Upper lobe of right lung (tissue), 1 donor: ENCODE data around the gene SSPN. TPM values are rescaled to one million over a fixed set of nuclear protein-coding genes. Genes with fewer than 3 reads are reported as not detected.

Experiments used
- ATAC-seq: fragments of 200-7000 bp; cut with Tn5 transposase; one replicate; pipeline ENCODE4 v1.9.1; 2020; ENCODE audit warnings: mild to moderate bottlenecking, moderate library complexity
- DNase-seq: peaks from one replicate; pipeline ENCODE4 v3.0.0-alpha.2; 2020
- H3K27ac ChIP-seq: fragments of 200-600 bp; one replicate; pipeline ENCODE4 v1.8.0; 2022
- H3K27me3 ChIP-seq: fragments of 200-600 bp; one replicate; pipeline ENCODE4 v1.8.0; 2022; ENCODE audit warnings: mild to moderate bottlenecking
- H3K36me3 ChIP-seq: fragments of 200-600 bp; one replicate; pipeline ENCODE4 v1.8.0; 2022
- H3K4me1 ChIP-seq: fragments of 200-600 bp; one replicate; pipeline ENCODE4 v1.8.0; 2022
- H3K4me3 ChIP-seq: fragments of 200-600 bp; one replicate; pipeline ENCODE4 v1.8.0; 2022; ENCODE audit warnings: mild to moderate bottlenecking
- H3K9me3 ChIP-seq: fragments of 200-600 bp; one replicate; pipeline ENCODE4 v1.8.0; 2022
- intact Hi-C: fragments of 100-400 bp; cut with DNase I; formaldehyde crosslinking; loops from one replicate; pipeline ENCODE4 v1.11.0; 2022
- total RNA-seq: library from RNA; stranded (reverse); fragmentation: NEBNext Ultra II Directional; extraction: Animal tissue kit (Norgen Biotek cat#: 25700); gene quantifications from one replicate; pipeline ENCODE4 v1.2.1, GENCODE V29; 2021
- TF ChIP-seq, protein P1 (sequence below): fragments of 200-600 bp; IDR thresholded peaks from one replicate; pipeline ENCODE4 v1.8.0; 2022; ENCODE audit warnings: antibody characterized with exemption
- donor health status: DM: no; HTN: yes; CAD: no; lungs with severe emphysema.

SSPN gene
- total RNA-seq, 1 donor from 2014 or later = 15.6 TPM

DNA sequence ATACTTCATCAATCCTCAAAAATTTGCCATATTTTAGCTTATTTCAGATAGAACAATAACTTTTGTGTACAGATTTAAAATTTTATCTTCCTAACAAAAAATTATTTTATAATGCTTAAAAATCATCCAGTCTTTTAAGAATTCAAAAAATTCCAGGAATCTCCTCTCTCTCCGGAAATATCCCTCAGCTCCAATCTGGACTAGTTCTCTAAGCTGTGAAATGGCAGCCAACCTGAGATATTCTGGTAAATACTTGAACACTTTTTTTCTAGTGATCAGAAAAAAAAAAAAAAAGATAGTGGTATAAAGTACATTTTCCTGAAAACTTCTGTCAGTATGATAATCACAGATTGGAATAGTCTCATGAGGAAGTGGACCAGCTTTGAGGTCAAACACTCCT lies 57.6 kb downstream of the SSPN start:
- H3K4me1 ChIP-seq = no peaks in the 10 kb centered on the region
- TF ChIP-seq, protein P1, sequence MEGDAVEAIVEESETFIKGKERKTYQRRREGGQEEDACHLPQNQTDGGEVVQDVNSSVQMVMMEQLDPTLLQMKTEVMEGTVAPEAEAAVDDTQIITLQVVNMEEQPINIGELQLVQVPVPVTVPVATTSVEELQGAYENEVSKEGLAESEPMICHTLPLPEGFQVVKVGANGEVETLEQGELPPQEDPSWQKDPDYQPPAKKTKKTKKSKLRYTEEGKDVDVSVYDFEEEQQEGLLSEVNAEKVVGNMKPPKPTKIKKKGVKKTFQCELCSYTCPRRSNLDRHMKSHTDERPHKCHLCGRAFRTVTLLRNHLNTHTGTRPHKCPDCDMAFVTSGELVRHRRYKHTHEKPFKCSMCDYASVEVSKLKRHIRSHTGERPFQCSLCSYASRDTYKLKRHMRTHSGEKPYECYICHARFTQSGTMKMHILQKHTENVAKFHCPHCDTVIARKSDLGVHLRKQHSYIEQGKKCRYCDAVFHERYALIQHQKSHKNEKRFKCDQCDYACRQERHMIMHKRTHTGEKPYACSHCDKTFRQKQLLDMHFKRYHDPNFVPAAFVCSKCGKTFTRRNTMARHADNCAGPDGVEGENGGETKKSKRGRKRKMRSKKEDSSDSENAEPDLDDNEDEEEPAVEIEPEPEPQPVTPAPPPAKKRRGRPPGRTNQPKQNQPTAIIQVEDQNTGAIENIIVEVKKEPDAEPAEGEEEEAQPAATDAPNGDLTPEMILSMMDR = no peak
- DNase-seq (no peak), ATAC-seq (no peak)
- intact Hi-C loops = no loop called here
- H3K27ac ChIP-seq = no peak overlapping the region
- H3K4me3 ChIP-seq = no peak overlapping the region
- no peaks in the 10 kb centered on the region for H3K9me3 ChIP-seq
- no peaks in the 10 kb centered on the region for H3K27me3 ChIP-seq
- no peaks in the 10 kb centered on the region for H3K36me3 ChIP-seq

DNA sequence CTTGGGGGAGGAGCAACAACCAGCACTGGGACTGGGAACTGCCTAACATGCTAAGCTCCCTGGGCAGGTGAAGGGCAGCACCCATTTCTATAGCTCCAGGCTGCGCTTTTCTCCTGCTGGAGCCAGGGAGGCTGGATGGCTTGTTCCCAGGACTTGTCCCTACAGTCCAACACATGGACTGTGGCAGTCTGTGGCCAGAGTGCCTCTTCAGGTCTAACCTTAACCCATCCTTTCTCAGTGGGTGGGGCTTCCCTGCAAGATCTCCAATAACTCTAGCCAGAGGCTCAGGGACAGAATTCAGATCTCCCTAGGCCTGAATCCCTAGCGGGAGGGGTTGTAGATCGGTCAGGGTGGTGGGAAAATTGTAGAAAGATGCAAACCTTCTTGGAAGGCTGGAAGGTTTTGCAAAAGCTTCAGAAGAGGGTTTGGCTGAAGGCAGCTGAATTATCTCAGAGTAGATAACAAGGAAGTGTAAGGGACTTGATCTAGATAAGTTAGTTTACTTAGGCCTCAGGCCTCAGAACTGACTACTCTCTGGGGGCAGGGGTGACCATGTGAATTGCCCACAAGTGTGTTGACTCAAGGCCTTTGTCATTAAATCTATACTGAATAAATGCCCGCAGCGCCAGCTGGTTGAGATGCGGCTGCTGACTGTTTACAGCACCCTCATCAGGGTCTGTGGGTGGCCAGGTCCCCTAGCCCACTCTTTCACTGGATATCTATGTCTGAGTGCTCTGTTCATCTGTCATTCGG lies 60.7 kb downstream of the SSPN start:
- intact Hi-C loops = no loop called here
- Histone ChIP-seq H3K27me3 (no peaks in the 10 kb centered on the region), H3K36me3 (no peaks in the 10 kb centered on the region), H3K27ac (no peak overlapping the region), H3K4me1 (no peaks in the 10 kb centered on the region), H3K4me3 (no peak overlapping the region), H3K9me3 (no peaks in the 10 kb centered on the region)
- DNase-seq (no peak), ATAC-seq (no peak)
- TF ChIP-seq, protein P1 = no peak

DNA sequence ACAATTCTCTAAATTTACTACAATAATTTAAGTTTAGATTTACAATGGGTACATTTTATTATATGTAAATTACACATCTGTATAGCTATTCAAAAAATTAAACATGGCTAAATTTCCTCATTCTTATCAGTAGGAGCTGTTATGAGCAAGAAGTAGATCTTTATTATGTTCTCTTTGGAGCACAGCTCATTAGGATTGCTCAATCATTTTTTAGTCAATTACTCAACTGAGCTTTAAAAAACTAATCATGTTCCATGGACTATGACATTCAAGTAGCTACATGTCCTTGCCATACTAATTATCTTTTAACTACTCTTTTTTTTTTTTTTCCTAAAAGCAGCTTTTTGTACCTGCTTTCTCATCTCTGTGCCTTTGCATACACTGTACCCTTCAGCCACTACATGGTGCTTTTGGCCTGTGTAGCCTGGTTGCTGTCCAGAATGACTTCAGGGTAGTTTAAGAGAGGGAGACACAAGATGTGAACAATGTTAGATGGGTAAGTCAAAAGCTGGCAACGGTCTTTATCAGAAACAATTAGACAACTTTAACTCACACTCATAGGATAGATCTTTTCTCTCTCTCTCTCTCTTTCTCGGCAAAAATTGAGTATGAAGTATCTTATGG lies 69.0 kb downstream of the SSPN start:
- no peak overlapping the region for H3K4me3 ChIP-seq
- H3K4me1 ChIP-seq = no peaks in the 10 kb centered on the region
- TF ChIP-seq, protein P1 = no peak
- DNase-seq (no peak), ATAC-seq (no peak)
- intact Hi-C loops = no loop called here
- no peaks in the 10 kb centered on the region for H3K9me3 ChIP-seq
- no peaks in the 10 kb centered on the region for H3K36me3 ChIP-seq
- no peak overlapping the region for H3K27ac ChIP-seq
- no peaks in the 10 kb centered on the region for H3K27me3 ChIP-seq

DNA sequence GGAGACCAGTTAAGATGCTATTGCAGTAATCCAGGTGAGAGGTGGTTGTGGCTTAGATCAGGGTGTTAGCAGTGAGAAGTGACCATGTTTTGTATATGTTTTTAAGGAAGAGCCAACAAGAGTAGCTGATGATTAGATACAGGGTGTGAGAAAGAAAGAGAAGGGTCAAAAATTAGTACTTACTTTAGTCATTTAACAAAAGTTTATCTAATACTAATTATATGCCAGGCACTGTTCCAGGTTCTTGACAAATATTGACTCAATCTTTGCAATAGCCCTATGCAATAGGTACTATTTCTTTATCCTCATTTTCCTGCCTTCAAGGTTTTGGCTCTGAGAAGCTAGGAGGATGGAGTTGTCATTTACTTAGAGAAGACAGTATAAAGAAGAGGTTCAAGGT lies 70.2 kb downstream of the SSPN start:
- no peaks in the 10 kb centered on the region for H3K4me1 ChIP-seq
- H3K27me3 ChIP-seq = no peaks in the 10 kb centered on the region
- DNase-seq (no peak), ATAC-seq (no peak)
- H3K9me3 ChIP-seq = no peaks in the 10 kb centered on the region
- TF ChIP-seq, protein P1 = no peak
- H3K4me3 ChIP-seq = no peak overlapping the region
- no peaks in the 10 kb centered on the region for H3K36me3 ChIP-seq
- no peak overlapping the region for H3K27ac ChIP-seq
- intact Hi-C loops = no loop called here

DNA sequence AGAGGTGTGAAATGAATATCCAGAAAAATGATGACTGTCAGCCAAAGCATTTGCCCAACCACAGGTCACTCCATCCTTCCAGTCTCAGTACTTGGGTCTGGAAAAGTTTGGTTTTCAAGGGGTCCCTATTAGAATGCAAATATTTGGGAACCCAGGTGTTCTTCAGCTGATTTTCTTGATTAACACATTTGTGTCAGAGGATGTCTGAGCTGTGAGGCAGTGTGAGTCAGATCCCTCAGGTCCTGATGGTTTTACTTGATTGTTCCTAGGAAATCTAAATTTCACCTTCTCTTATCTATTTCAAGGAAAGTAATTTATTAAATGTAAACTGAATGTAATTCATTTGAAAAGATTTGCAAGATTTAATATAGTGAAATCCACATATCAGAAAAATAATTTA lies 71.5 kb downstream of the SSPN start:
- Histone ChIP-seq H3K36me3 (no peaks in the 10 kb centered on the region), H3K27ac (no peak overlapping the region), H3K27me3 (no peaks in the 10 kb centered on the region), H3K4me3 (no peak overlapping the region), H3K4me1 (peaks cover 5% of the 10 kb centered on the region), H3K9me3 (no peaks in the 10 kb centered on the region)
- no peak for ATAC-seq
- TF ChIP-seq, protein P1 = no peak
- intact Hi-C loops = no loop called here
- no peak for DNase-seq
